ENCODE results near the gene JARID2. TPM values are rescaled to one million over a fixed set of nuclear protein-coding genes. Genes with fewer than 3 reads are reported as not detected.

Gene JARID2
- total RNA-seq, 1 experiment from 2014 or later = 23.6 TPM

GRCh38 chr6:15266423-15266996 is 20.6 kb downstream of the JARID2 start:
- intact Hi-C loops (cut with micrococcal nuclease) = no loop called here
- Histone ChIP-seq H3K9ac (ENCODE audit: low read length) (no peak overlapping the region), H3K27me3 (ENCODE audit: insufficient read depth, low read length) (no peaks in the 10 kb centered on the region), H3K9me2 (ENCODE audit: insufficient read depth) (no peaks in the 10 kb centered on the region), H3K27ac (ENCODE audit: low read depth, low read length) (no peak overlapping the region), H2AFZ (ENCODE audit: low read depth, low read length, poor library complexity, severe bottlenecking) (no peak overlapping the region), H3K79me2 (ENCODE audit: insufficient read depth, low read length) (peaks cover 98% of the 10 kb centered on the region), H4K20me1 (ENCODE audit: insufficient read depth) (no peaks in the 10 kb centered on the region), H3K36me3 (ENCODE audit: control insufficient read depth in 1 of 2, insufficient read depth in 2 of 2, low read length in 2 of 2) (no peaks in the 10 kb centered on the region), H3K4me3 (replicated peaks in 1 of 2; ENCODE audit: low read depth in 1 of 2, low read length in 2 of 2) (no peak overlapping the region), H3K4me1 (ENCODE audit: control insufficient read depth in 1 of 2, insufficient read depth in 2 of 2, low read length in 2 of 2) (peaks cover 0 to 14% of the 10 kb centered on the region in 2 experiments; a peak in 1 of 4 replicates), H3K9me3 (ENCODE audit: control insufficient read depth in 1 of 2, insufficient read depth in 1 of 2, low read depth in 1 of 2, low read length in 2 of 2) (no peaks in the 10 kb centered on the region), H3K4me2 (ENCODE audit: low read length) (no peak overlapping the region)
- ATAC-seq (no peak), DNase-seq (ENCODE audit: low read depth, low spot score) (no peak)
- CTCF ChIA-PET = no interaction called here
- POLR2A ChIA-PET = no interaction called here
- no TSS peak for BruUV-seq (replicated peaks)
- RAD21 ChIA-PET (ENCODE audit: low non-redundant PET in 1 of 2, low total read pairs in 2 of 2, uncharacterized antibody in 2 of 2, unreplicated experiment in 2 of 2) = no interaction called here
- no peak for TF ChIP-seq ATF3 (IDR thresholded peaks at IDR 0.05)
- no peak for TF ChIP-seq POLR2A (IDR thresholded peaks at IDR 0.05; ENCODE audit: borderline replicate concordance, extremely low read depth, insufficient read depth, insufficient read length)
- no peak for TF ChIP-seq SIN3A (IDR thresholded peaks at IDR 0.05; ENCODE audit: low read depth)
- TF ChIP-seq SRF (IDR thresholded peaks at IDR 0.05; ENCODE audit: low read depth) = no peak
- TF ChIP-seq TCF7L2 (IDR thresholded peaks at IDR 0.05; ENCODE audit: borderline replicate concordance, extremely low read depth, insufficient read depth, insufficient read length) = no peak
- TF ChIP-seq ELF1 (IDR thresholded peaks at IDR 0.05; ENCODE audit: borderline replicate concordance, low read depth) = no peak
- no peak for TF ChIP-seq ZBTB33 (IDR thresholded peaks at IDR 0.05; ENCODE audit: extremely low read depth, insufficient replicate concordance, low read length)
- no peak for TF ChIP-seq FOSL1 (IDR thresholded peaks at IDR 0.05; ENCODE audit: low read depth)
- TF ChIP-seq, protein P1, sequence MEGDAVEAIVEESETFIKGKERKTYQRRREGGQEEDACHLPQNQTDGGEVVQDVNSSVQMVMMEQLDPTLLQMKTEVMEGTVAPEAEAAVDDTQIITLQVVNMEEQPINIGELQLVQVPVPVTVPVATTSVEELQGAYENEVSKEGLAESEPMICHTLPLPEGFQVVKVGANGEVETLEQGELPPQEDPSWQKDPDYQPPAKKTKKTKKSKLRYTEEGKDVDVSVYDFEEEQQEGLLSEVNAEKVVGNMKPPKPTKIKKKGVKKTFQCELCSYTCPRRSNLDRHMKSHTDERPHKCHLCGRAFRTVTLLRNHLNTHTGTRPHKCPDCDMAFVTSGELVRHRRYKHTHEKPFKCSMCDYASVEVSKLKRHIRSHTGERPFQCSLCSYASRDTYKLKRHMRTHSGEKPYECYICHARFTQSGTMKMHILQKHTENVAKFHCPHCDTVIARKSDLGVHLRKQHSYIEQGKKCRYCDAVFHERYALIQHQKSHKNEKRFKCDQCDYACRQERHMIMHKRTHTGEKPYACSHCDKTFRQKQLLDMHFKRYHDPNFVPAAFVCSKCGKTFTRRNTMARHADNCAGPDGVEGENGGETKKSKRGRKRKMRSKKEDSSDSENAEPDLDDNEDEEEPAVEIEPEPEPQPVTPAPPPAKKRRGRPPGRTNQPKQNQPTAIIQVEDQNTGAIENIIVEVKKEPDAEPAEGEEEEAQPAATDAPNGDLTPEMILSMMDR (IDR thresholded peaks at IDR 0.05 in 2 of 3, conservative IDR thresholded peaks at IDR 0.05 in 1 of 3; ENCODE audit: borderline replicate concordance in 1 of 3, insufficient read depth in 1 of 3, low read depth in 2 of 3, low read length in 2 of 3) = no peak
- no peak for TF ChIP-seq ZFX (IDR thresholded peaks at IDR 0.05)
